HG02981 (cell line): ENCODE measurements around the gene RAD51B.

Experiments used
- ATAC-seq: cut with Tn5 transposase; IDR thresholded peaks from one replicate; pipeline ENCODE4 v1.9.1; 2021; ENCODE audit warnings: mild to moderate bottlenecking, moderate library complexity; ENCODE audit not compliant: unreplicated experiment

The RAD51B gene

DNA sequence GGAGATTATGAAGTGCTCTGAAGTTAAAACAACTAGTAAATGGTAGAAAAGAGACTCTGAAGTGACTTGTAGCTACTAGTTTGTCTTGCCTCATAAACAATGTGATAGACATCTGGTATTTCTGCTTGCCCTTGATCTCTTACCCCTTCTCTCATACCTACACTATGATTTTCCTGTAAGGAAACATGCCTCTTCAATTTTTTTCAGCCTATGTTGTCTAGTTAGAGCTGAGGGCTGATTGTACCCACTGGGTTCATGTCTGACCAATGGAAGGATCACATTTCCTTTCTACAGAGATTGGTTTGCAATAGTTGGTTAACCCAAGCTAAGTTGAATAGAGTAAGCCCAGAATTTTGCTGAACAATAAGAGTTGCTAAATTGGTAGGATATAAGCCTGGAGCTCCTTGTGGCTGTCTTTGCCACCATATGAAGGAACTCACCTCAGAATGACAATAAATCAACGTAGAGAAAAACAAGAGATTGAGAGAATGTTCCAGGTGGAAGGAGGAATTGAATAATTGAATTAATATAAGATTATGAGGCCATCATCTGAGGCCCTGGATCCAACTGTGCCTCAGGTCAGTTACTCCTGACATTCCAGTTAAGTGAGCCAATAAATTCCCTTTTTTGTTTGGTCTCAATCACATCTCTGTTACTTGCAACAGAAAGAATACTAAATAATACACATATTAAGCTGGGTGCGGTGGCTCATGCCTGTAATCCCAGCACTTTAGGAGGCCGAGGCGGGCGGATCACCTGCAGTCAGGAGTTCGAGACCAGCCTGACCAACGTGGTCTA is 626.9 kb downstream of the RAD51B start:
- no peak for ATAC-seq

DNA sequence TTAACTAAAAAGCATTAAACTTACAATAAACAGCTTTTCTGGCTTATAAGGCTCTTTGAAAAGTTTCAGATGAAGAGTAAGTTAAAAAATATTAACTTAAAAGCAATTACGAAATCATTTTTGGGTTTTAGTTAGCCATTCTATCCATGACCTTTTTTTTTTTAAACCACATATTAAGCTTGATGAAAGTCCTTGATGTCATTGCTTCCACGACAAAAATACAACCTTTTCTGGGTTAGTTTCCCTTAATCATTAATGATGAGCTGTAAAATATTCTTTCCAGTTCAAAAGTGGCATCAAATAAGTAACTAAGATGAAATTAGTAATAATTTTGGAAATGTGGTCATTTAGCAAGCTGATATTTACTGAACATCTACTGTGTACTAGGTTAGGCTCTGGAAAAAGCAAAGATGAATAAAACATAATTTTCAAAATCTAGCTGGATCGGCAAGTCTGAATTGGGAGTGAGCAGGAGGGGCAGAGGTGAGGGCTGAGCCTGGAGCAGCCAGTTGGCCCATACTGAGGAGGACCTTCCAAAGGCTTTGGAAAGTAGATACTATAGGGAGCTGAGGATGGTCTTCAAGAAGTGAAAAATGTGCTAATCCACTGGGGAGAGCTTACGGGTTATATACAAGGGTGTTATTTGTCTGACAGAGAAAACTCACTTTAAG is 628.1 kb downstream of the RAD51B start:
- ATAC-seq = no peak

DNA sequence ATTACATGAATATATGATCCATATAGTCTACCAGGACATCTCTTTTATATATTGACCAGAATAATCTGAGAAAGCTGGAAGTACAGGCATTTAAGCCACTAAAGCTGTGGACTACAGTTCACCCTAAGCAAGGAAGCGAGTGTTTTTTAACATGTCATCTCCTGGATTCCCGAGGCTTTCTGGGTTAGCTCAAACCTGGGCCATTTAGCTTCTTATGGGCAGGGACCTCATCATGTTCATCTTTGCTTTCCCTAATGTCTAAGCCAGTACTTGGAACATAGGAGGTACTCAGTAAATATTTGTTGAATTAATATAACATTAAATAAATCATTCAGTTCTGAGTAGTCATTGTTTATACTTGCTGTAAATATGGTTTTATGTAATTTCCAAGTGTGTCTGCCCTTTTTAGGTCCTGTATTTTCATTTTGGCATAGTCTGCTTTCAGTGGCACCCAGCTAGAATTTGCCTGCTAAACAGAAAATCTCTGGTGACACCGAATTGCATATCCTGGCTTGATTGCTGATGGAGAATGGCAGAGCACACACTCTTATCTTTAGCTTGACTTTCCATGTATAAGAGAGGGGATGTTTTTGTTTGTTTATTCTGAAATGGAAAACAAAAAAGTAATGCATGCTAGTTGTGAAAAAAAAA is 628.8 kb downstream of the RAD51B start:
- no peak for ATAC-seq

DNA sequence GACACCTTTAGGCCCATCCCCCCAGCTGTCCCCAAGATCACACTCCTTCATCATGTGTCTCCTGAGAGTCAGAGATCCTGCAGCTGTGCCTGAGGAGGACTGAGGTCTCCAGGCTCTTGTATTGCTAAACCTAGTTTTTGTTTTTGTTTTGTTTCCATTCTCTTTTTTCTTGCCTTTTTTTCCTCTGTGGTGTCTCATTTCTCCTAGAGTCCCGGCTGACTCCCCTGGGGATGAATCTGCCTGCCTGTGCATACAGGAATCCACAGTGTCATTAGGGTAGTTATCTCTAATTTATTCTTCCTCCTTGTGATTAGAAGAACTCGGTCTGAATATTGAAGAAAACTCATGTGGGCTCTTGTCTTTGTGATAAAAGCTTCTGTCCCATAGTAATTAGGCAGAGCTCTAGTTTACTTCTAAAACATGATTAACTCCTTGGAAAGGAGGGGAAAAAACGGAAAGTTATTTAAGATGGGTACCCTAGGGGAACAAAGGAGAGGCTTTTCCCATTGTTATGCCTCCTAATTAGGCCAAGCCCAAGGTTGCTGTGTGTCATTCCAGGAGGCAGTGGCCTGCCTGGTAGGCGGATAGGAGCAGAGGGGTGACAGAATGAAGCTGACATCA is 630.1 kb downstream of the RAD51B start:
- ATAC-seq = no peak

DNA sequence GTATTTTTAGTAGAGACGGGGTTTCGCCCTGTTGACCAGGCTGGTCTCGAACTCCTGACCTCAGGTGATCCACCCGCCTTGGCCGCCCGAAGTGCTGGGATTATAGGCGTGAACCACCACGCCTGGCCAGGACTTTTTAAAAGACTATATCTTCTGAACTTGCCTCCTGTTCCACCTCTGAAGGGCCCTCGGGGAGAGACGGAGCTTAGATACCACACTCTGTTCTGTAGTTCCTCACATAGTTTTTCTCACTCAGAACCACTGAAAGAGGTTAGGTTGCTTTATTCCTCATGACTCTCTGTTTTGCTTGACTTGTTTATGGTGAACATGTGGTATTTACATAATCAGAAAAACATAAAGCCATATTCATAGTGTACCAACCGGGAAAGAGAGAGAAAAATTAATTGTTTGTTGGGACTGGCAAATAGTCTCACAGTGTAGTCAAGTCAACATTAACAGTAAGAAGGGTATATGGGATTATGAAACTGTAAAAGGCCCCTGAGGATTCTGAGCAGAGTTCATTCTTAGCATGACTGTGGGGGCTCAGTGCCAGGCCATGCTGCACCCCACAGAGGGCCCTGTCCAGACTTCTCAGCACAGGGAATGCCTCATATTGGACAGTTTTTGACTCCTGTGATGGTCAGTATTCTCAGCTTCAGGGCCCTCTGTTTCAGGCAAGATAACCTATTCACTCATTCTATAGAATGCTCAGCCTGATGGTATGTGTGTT is 631.0 kb downstream of the RAD51B start:
- no peak for ATAC-seq

DNA sequence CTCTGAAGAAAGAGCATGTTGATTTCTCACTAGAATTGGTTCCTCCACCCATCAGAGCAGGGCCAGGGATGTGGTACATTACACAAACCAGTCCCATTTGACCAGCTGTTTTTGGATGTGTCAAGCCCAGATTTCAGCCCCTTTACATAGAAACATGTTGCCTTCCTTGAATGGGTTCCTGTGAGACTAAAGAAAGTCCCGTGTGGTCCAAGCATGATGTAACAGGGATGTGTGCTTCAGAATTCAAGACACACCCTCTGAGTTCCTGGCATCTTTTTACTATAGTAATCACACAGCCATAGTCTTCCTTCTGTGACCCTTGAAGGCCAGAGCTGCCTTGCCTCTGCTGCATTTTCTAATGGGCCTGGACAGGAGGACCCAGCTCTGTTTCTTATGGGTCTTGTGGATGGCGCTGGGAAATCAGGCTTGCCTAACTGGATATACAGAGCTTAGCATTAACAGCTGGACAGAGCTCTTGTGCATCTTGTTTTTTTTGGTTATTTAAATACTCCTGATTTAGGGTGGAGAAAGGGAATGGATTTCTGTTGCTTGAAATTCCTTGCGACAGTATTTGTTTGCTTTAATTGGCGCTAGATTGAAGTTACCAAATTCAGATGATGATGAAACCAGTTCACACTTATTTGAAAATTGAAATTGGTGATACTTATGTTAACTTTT is 632.3 kb downstream of the RAD51B start:
- no peak for ATAC-seq

DNA sequence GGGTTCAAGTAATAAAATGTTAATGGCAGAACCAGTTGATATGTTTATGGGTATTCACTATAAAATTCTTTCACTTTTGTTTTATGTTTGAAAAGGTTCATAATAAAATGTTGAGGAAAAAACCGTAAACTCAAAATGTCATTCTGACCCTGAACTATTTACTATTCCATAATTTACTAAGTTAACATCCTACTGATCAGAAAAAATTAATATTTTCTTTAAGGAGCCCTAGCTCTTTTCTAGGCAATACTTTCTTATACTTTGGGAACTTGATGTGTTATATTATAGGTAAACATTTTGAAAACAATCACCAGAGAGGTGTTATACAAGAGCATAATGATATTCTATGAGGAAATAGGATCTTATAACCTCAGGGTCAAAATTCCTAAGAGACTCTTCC is 638.7 kb downstream of the RAD51B start:
- no peak for ATAC-seq

DNA sequence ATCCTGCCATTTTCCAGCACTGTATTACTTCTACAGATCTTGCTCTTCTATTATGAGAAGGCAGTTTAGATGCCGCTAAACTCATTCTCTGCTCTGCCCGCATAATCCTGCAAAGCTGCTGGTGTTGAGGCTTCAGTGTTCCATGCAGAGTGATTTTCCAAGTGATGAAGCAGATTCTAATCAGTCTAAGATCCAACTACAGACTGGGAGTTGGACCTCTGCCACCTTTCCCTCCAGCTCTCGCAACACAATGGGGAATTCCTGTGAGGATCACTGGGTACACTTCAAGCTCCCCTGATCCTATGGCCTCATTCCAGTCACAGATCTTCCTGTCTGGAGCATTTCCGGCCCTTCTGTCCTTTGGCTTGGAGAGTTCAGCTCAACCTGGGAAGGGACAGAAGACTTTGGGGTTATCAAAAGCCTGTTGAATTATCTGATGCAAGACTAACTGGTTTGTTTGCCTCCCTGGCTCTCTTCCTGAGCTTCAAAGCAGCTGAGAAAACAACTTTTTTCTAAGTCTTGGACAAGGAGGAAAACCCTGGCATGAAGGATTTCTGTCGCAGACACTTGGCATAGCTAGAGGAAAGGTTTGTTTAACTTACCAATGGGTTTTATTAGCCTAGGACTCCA is 639.4 kb downstream of the RAD51B start:
- ATAC-seq = no peak

DNA sequence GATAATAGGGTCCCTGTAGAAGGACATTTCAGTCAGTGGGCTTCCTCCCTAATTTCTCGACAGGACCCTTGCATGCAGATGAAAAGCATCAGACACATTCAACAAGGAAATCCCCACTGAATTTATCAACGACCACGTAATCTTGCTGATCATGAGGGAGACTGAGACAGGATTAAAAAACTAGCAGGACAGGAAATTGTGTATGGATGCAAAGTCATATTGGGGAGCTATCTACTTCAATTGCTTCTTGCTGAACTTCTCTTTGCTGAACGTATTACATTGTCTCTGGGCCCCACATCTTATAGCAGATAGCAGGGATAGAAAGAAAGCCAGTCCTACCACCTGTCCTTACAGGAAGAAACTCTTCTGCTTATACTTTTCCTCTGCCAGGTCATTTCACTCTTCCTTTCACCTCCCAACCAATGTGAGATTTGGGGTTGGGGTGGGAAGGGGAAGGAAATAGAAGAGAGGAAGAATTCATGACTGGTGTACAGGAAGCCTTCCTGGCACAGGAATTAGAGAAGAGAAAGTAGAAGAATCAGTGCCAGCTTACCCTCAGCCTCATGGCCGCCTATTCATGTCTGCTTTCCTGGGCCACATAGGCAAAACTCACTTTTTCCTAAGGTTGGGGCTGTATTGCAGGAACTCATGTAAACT is 640.0 kb downstream of the RAD51B start:
- no peak for ATAC-seq

DNA sequence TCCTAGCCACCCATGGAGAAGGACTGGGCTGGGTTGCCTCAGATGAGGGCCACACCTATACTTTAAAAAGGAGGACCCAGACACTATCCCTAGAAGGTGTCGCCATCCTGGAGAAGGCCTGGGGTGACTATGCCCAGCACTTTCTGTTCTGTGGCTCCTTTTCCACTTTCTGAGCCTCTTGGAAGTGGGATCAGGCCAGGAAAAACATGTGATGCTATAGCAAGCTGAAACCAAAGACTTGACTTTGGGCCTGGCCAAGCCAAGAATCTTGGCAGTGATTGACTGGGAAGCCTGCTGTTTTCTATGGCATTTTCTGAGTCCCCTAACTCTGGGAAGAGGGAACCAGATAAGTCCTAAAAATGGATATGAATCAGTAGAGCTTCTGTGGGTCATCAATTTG is 641.0 kb downstream of the RAD51B start:
- ATAC-seq = no peak

DNA sequence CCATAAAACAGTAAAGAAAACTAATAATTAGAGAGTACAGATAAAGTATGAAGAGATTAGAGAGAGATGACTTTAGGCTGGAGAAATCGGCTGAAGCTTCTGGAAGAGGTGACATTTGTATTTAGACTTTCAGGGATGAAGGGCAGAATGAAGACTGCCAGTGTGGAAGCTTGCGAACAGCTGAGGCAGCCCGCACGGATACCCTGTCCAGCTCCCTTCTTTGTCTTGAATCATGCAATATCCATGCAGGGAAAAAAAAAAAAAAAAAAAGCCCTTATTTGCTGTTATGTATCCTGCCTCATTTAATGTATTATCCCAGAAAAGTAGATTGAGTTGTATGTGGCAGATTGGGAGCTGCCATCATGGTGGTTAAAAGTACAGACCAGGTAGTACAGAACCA is 641.5 kb downstream of the RAD51B start:
- ATAC-seq = no peak

DNA sequence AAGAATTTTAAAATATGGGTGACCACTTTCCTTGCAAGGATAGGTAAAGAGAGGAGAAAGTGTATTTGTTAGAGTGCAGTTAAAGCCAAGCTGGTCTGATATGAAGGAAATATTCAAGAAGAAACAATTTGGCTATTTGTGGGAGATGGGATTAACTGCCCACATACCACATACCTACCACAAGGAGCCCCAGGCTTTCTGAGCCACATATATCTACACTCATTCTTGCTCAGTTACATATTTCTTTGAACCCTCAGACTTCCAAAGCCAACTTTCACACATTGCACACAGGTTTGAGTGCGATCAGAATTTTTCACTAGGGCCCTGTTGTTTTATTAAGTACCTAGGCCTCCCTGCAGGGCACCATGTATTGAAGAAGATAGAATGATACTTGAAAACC is 643.1 kb downstream of the RAD51B start:
- ATAC-seq = no peak

DNA sequence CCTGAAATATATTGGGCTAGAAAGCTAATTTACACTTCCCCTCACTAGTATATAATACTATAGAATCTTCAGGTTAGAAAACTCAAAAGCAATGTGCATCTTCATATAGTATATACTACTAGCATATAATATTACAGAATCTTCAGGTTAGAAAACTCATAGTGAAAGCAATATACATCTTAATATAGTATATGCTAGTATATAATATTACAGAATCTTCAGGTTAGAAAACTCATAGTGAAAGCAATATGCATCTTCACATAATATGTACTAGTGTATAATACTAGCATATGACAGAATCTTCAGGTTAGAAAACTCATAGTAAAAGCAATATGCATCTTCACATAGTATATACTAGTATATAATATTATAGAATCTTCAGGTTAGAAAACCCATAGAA is 643.7 kb downstream of the RAD51B start:
- ATAC-seq = no peak

DNA sequence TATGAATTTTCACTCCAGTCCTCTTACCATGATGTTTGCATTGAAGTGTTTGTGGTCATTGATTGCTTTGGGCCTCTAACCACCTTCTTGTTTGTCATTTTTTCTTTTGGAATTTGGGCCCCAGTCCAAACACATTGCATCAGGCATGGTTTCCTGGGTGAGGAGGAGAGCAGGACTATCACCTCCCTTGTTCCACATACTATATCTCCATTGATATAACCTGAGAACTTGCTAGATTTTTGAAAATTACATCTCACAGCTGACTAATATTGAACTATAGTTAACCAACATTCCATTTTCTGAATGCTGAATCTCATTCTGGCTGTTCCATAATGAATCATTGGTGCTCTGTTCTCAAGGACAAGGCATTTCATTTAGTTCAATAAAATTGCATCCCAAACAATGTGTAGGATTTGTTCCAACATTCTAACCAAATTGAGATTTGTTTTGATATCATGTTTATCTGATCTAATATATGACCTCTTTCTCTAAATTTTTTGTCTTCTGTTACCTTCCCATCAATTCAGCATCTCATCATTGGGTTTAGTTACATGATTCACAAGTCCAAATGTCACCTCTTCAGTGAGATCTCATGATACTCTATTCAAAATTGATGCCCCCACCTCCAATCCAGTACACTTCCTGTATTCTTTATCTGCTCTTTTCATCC is 644.3 kb downstream of the RAD51B start:
- ATAC-seq = no peak

DNA sequence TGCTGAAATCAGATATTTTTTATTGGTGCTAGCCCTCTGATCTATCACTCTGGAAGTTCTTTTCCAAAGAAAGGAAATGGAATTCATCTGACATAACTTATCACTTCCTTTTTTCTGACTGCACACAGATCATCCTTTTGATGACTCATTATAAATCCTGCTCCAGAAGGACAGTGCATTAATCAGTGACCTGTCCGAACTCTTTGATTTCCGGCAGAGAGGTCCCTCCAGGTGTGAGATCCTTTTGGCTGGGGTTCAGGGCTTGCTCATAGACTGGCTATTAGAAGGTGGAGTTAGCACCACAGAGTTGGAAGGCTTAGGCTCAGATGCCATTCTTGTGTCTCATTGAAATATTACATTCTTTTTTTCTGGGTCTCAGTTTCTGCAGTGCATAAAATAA is 645.1 kb downstream of the RAD51B start:
- no peak for ATAC-seq

DNA sequence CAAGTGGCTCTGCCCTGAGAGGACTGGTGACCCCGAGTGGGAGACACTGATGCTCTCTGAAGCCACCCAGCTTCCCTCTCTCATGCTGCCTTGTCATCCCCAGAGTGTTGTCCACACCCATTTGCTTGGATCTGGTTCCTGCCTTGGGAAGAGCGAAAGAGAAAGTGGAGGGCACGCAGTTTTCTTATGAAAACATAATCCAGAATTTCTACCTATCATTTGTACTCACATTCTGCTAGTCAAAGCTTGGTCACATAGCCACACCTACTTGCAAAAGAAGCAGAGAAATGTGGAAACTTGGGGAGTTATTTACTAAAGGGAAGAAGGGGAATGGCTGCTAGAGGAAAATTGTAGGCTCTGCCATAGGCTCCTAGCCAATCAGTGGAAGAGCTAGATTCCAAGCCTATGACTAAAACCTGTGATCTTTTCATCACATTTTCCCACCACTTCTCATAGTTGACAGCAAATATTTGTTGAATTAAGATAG is 647.0 kb downstream of the RAD51B start:
- ATAC-seq = no peak

DNA sequence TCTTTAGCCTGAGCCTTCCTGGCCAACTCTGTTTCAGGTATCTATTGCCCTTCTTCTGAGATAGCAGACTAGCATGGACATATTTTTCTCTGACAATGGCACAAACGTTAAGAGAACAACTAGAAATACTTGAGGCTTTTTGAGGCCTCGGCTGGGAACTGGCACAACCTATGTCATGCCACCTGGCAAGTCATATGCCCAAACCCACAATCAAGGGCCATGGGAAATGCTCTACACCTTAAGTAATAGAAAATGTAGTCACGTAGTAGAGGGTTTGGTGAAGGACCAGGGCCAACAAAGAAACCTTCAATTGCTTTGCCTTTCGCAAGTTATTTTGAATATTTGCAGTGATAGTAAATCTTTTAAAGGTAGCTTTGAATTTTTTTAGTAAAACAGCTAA is 647.8 kb downstream of the RAD51B start:
- ATAC-seq = no peak

DNA sequence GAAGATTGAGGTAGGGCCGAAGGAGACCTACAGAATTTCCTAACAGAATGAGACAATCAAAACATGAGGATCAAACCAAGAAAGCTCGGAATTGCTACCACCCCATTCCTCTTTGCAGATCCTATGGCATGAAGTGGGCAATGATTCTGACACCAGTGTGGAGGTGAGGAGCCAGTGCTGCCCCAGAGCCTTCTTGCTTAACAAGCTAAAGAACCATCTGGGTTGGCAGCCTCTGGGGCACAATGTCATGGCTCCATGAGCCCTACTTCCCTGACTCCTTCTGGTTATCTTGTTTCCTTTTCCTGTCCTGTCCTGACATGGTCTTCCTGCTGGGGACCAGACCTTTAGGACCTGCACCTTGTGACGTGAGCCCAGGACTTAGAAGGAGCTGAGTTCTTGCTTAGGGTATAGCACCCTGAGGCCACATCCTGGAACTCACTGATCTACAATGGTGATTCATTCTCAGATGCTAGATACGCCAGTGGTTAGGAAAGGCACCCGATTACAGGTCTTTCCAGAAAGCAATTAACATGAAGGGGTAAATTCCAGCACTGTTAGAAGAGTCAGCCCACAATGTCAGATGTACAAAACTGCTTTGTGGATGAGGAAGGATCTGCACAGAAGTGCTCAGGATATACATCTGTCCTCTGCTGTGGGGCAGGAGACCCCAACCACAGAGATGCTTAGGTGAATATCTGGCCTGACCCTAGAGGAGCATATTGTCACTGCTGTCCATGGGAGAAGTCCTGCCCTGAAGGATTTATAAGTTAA is 649.0 kb downstream of the RAD51B start:
- no peak for ATAC-seq
